ENCODE results near the gene P3H1.

The P3H1 gene

DNA sequence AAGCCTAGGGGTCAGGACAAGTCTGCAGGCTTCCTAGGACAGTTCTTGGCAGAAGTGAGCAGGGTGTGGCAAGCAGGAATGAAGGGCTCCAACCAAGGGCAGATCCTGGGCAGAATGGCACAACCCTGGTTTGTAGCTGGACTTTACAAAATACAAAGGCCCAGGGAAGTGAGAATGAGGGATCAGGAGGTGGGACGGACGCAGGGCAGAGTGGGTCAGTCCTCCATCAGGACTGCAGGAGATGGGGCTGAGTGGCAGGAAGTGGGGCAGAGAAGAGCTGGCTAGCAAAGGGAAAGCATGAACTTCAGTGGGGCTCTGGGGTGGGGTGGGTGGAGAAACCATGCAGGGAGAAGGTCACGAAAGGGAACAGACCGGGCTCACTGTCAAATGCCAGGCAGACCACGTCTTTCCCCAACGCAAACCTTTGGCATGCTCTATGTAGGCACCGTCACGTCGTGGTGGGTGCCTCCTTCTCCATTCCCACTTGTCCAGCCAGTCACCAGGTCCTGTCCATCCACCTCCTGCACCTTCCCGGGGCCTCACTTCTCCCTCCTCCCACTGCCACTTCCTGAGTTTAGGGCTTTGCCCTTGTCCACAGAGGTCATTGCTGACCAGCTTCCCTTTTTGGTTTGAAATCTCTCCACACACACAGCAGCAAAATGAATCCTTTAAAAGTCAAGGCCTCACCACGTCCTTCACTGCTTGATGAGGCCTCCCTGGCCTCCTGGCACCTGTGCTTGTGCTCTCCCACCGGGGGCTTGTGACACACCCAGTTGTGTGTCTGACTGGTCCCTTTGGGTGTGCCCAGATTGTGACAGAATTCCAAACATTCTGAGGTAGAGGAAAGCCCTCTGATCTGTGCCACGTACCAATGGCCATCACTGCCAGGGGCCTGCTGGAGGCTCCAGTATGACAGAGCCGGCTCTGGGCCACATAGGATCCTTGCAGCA, 18.1 kb downstream of the P3H1 start:
- no peak for DNase-seq (ENCODE audit: low read depth in 2 of 2)
- H3K4me3 ChIP-seq (replicated peaks in 1 of 2; ENCODE audit: low read depth in 2 of 2, low read length in 2 of 2), result no peak overlapping the region
- TF ChIP-seq, protein P1, sequence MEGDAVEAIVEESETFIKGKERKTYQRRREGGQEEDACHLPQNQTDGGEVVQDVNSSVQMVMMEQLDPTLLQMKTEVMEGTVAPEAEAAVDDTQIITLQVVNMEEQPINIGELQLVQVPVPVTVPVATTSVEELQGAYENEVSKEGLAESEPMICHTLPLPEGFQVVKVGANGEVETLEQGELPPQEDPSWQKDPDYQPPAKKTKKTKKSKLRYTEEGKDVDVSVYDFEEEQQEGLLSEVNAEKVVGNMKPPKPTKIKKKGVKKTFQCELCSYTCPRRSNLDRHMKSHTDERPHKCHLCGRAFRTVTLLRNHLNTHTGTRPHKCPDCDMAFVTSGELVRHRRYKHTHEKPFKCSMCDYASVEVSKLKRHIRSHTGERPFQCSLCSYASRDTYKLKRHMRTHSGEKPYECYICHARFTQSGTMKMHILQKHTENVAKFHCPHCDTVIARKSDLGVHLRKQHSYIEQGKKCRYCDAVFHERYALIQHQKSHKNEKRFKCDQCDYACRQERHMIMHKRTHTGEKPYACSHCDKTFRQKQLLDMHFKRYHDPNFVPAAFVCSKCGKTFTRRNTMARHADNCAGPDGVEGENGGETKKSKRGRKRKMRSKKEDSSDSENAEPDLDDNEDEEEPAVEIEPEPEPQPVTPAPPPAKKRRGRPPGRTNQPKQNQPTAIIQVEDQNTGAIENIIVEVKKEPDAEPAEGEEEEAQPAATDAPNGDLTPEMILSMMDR (IDR thresholded peaks at IDR 0.05; ENCODE audit: low read depth, low read length), result no peak

DNA sequence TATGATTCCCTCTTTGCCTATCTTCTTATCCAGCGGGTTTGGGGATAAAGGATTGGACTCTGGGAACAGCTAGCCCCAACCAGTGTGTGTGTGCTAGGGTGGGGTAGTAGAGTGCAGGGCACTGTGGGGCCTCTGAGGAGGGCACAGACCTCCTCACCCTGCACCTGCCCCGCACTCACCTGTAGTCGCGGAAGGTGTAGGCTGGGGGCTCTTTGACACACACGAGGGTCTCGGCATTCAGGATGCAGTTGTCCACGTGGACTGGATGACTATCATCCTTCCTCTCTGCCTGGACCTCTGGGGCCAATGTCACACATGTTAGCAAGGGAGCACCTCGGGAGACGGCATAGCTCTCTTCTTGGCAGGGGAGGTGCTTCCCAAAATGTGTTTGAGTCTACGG, 18.8 kb downstream of the P3H1 start:
- TF ChIP-seq, protein P1 (IDR thresholded peaks at IDR 0.05; ENCODE audit: low read depth, low read length), result no peak
- DNase-seq (ENCODE audit: low read depth in 2 of 2), result no peak
- no peak overlapping the region for H3K4me3 ChIP-seq (replicated peaks in 1 of 2; ENCODE audit: low read depth in 2 of 2, low read length in 2 of 2)

DNA sequence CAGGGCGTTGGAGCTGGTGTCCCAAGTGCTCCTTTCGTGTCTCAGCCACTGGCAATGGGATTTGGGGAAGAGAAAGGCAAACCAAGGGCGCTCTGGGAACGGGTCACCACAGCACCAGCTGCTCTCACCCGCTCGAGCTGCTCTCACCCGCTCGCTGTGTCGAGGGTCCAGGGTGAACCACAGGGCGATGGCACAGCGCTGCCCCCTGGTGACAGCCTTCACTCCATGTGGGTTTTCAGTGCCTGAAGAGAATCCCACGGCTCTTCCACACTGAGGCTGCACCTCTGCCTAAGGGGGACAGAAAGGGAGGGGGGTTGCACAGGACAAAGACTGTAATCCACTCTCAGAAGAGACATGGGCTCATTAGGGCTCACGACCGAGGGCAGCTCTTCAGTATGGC, 19.7 kb downstream of the P3H1 start:
- TF ChIP-seq, protein P1 (IDR thresholded peaks at IDR 0.05; ENCODE audit: low read depth, low read length), result peak; percentile 63
- H3K4me3 ChIP-seq (replicated peaks in 1 of 2; ENCODE audit: low read depth in 2 of 2, low read length in 2 of 2), result no peak overlapping the region
- peak; percentile 15 to 23 for DNase-seq (ENCODE audit: low read depth in 2 of 2)

DNA sequence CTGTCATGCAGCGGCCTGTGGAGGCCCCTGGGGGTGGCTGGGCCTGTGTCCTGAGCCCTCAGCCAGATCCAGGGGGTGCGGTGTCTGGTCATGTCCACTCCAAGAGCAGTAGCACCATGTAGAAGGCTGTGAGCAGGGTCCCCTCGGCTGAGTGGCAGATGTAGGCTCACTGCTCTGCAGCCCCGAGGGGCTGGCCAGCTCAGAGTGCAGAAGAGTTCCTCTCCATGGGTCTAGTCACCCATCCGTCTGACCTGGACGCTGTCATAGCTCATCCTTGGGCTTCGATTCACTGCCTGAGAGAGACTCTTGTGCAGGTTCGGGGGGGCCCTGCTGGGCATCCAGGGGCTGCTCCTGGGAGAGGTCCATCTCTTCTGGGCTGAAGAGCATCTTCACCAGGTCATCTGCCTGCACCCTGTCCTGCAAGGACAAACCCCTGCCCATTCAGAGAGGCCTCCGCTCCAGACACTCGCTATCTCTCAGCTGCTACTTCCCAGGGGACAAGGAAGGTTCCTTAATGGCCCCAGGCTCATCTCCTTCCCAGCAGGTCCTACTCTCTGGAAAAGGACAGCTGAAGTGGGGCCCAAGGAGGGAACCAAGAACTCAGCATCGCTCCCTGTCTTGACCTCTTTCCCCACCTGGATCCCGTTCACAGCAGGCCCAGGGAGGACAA, 20.3 kb downstream of the P3H1 start:
- DNase-seq (ENCODE audit: low read depth in 2 of 2), result no peak
- TF ChIP-seq, protein P1 (IDR thresholded peaks at IDR 0.05; ENCODE audit: low read depth, low read length), result no peak

DNA sequence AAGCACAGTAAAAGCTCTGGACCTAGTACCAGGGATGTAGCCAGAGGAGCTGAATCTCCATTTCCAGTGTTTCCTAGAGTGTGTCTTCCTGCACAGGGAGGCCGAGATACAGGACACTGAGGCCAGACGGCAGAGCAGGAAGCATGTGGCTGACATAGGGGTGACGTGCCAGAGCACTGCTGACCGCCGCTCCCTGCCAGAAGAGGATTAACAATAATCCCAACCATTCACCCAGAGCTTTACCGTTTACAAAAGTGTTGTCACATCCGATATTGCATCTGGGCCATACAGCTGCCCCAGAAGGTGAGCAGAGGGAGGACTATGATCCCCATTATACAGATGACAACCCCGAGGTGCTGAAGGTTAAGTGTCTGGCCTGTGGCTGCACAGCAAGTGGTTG, 21.0 kb downstream of the P3H1 start:
- DNase-seq (ENCODE audit: low read depth in 2 of 2), result no peak
- no peak overlapping the region for H3K4me3 ChIP-seq (replicated peaks in 1 of 2; ENCODE audit: low read depth in 2 of 2, low read length in 2 of 2)
- TF ChIP-seq, protein P1 (IDR thresholded peaks at IDR 0.05; ENCODE audit: low read depth, low read length), result no peak

More for the DNA sequence above, 20.3 kb downstream of the P3H1 start:
- H3K4me3 ChIP-seq (replicated peaks in 1 of 2; ENCODE audit: low read depth in 2 of 2, low read length in 2 of 2), result no peak overlapping the region

DNA sequence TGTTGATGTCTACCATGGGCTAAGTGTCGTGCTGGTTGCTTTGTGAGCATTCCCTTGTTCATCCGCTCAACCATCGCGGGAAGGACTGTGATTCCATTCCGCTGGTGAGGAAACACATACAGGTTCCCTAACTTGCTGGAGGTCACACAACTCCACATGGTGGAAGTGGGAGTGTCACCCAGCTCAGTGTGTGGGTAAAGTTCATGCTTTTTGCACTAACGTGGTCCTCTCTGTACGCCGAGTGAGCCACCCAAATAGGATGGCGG, 22.7 kb downstream of the P3H1 start:
- H3K4me3 ChIP-seq (replicated peaks in 1 of 2; ENCODE audit: low read depth in 2 of 2, low read length in 2 of 2), result no peak overlapping the region
- DNase-seq (ENCODE audit: low read depth in 2 of 2), result no peak
- TF ChIP-seq, protein P1 (IDR thresholded peaks at IDR 0.05; ENCODE audit: low read depth, low read length), result no peak
